Measurements from ENCODE around the gene FAM228B. TPM values are rescaled to one million over a fixed set of nuclear protein-coding genes. Genes with fewer than 3 reads are reported as not detected.

Gene FAM228B
- total RNA-seq, 1 donor from 2014 or later = 26.2 TPM

DNA sequence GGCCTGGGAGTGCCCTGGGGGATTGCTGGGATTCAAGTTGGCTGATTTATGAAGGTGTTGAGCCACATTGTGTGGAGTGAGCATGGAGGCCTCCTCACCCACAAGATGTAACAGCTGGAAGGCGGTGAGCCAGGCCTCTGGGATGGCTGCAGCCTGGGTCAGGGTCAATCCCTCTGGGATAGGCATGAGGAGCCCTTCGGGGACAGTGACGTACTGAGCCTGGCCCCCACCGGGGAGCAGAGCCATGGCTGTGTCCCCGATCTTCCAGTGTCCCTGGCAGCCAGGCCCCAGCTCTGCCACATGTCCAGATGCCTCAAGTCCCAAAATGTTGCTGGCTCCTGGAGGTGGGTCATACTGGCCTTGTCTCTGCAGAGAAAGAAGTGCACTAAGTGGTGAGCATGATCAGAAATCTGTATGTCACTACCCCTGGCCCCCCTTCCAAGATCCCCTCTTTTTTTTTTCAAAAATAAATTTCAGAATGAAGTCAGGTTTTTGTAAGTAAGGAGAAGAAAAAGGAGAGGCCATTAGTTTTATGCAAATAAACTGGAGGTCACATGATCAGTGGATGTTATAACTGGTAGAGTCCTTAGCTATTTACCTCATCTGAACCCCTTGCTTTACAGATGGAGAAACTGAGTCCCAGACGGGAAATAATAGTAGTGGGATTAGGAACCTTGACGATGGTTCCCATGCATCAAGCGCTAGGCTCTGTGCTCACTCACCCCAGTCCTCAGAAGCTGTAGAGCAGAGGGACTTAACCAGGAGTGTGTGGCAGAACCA, 40.3 kb upstream of the FAM228B start:
- TF ChIP-seq, protein P1, sequence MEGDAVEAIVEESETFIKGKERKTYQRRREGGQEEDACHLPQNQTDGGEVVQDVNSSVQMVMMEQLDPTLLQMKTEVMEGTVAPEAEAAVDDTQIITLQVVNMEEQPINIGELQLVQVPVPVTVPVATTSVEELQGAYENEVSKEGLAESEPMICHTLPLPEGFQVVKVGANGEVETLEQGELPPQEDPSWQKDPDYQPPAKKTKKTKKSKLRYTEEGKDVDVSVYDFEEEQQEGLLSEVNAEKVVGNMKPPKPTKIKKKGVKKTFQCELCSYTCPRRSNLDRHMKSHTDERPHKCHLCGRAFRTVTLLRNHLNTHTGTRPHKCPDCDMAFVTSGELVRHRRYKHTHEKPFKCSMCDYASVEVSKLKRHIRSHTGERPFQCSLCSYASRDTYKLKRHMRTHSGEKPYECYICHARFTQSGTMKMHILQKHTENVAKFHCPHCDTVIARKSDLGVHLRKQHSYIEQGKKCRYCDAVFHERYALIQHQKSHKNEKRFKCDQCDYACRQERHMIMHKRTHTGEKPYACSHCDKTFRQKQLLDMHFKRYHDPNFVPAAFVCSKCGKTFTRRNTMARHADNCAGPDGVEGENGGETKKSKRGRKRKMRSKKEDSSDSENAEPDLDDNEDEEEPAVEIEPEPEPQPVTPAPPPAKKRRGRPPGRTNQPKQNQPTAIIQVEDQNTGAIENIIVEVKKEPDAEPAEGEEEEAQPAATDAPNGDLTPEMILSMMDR (IDR thresholded peaks at IDR 0.05) = no peak
- Mint-ChIP-seq H3K4me1 (peaks cover 16% of the 10 kb centered on the region), H3K36me3 (ENCODE audit: low read depth) (peaks cover 13% of the 10 kb centered on the region), H3K9me3 (no peaks in the 10 kb centered on the region), H3K27me3 (no peaks in the 10 kb centered on the region), H3K27ac (peak overlapping the region; percentile 92), H3K4me3 (peak overlapping the region; percentile 92)
- ChIA-PET CTCF (interaction anchor here (0.6 to 4.0 kb wide), 11 partner anchors 10 to 257 kb away, joined by 3 to 86 read pairs (median 3); partner anchors contain the start of gene ATAD2B), POLR2A (interaction anchor here (0.7 to 4.0 kb wide), 4 partner anchors 36 to 258 kb away, joined by 3 to 53 read pairs (median 12); partner anchors contain the start of genes ATAD2B and WDCP)
- ATAC-seq (ENCODE audit: low read depth) = no peak
- DNase-seq = no peak
- intact Hi-C loops (cut with micrococcal nuclease) = loop anchor here (5.0 to 10.0 kb wide), 2 partner anchors 216 to 448 kb away; no protein-coding TSS in a partner anchor

DNA sequence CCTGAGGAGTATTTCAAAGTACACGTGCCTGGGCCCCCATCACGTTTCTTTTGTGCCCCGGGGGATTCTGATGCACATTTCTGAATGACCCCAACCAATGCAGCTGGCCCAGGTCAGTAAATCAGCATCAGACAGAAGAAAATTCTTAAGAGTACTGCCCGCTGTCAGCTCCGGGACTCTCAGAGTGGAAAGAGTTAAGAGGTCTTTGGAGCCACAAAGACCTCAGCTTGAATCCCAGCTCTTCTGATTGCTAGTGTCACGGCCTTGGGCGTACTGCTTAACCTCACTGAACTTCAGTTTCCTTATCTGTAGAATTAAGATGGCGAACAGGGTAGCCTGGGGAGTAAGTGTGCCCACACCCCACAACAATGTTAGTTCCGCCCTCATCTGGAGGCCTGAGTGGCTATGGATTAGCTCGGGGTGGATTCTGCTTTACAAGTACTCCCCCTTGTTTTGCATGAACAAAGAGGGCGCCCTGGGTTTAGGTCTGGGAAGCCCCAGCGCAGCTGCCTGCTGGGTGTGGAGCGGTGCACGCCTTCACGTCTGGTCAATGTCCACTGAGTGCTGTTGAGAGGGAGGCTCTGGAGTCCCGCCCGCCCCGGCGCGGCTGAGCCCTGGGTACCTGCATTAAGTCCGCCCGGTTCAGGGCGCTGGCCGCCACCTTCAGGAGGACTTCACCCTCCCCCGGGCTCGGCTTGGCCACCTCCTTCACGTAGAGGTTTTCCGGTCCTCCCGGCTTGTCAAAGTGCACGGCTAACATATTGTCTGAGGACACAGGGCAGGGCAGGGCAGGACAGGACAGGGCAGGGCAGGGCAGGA, 39.5 kb upstream of the FAM228B start:
- peak overlapping the region; percentile 92 for H3K27ac Mint-ChIP-seq
- CTCF ChIA-PET = interaction anchor here (0.6 to 4.0 kb wide), 23 partner anchors 8 to 280 kb away, joined by 3 to 86 read pairs (median 4); partner anchors contain the start of genes ATAD2B and SF3B6
- H3K4me3 Mint-ChIP-seq = peak overlapping the region; percentile 92
- no peaks in the 10 kb centered on the region for H3K27me3 Mint-ChIP-seq
- no peaks in the 10 kb centered on the region for H3K9me3 Mint-ChIP-seq
- peaks cover 16% of the 10 kb centered on the region for H3K4me1 Mint-ChIP-seq
- H3K36me3 Mint-ChIP-seq (ENCODE audit: low read depth) = peaks cover 13% of the 10 kb centered on the region
- TF ChIP-seq, protein P1 (IDR thresholded peaks at IDR 0.05) = no peak
- ATAC-seq (ENCODE audit: low read depth) (peak; percentile 82), DNase-seq (no peak)
- intact Hi-C loops (cut with micrococcal nuclease) = loop anchor here (1.0 to 10.0 kb wide), 9 partner anchors 7 to 449 kb away; partner anchors contain the start of genes ATAD2B, FAM228B, PFN4 and SF3B6
- POLR2A ChIA-PET = interaction anchor here (0.7 to 4.0 kb wide), 11 partner anchors 8 to 259 kb away, joined by 3 to 53 read pairs (median 5); partner anchors contain the start of genes ATAD2B, FAM228B, SF3B6 and WDCP

DNA sequence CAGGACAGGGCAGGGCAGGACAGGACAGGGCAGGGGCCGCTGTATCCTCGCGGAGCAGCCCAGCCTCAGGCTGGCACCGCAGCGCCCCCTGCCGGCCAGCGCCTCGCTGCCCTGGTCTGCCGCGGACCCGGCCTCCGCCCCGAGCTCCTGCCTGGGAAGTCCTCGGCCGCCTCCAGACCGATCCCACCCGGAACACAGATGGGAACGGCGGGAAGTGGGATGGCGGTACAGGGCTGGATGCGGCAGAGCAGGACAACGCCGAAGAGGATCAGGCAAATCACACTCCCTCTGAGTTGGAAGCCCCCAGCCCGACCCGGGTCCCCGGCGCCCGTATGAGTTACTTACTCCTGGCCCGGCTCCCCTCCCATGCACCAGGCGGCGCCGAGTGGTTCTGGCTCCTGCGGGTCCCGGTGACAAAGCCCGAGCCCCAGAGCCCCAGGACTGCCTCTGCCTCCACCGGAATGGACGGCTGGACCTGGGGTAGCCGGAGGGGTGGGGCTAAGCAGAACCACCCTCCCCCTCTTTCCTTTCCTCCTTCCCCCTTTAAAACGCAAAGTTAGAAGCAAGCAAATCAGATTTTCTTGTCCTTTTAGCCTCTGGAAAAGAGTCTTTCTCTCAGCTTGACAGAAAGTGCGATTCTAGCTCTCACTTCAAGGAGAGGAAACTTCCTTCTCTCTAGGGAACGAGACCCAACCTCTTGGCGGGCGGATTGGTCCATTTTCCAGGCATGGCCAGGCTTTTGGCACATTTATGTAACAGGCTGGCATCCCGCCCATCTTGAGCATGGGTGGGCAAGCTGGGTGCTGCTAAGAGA, 38.7 kb upstream of the FAM228B start, which contains the start of gene TP53I3:
Gene TP53I3, minus strand, starts transcription at position 449 of the 814 bp plus-strand sequence. CDS start 508 bp downstream, outside the sequence.
- intact Hi-C loops (cut with micrococcal nuclease) = loop anchor here (1.0 to 10.0 kb wide), 9 partner anchors 8 to 450 kb away; partner anchors contain the start of genes ATAD2B, FAM228B, PFN4 and SF3B6
- H3K4me3 Mint-ChIP-seq = peak within 1 kb of the TSS; percentile 92
- DNase-seq (peak; percentile 93), ATAC-seq (ENCODE audit: low read depth) (peak; percentile 85)
- ChIA-PET CTCF (interaction anchor here (0.6 to 4.0 kb wide), 26 partner anchors 9 to 280 kb away, joined by 3 to 86 read pairs (median 4); partner anchors contain the start of genes ATAD2B, FAM228B, PFN4 and SF3B6), POLR2A (interaction anchor here (0.6 to 4.0 kb wide), 11 partner anchors 9 to 328 kb away, joined by 3 to 53 read pairs (median 5); partner anchors contain the start of genes ATAD2B, FAM228B, SF3B6 and WDCP)
- H3K36me3 Mint-ChIP-seq (ENCODE audit: low read depth) = peaks cover 16% of the 10 kb centered on the region
- H3K27me3 Mint-ChIP-seq = no peaks in the 10 kb centered on the region
- H3K27ac Mint-ChIP-seq = peak within 1 kb of the TSS; percentile 92
- TF ChIP-seq, protein P1 (IDR thresholded peaks at IDR 0.05) = peak; percentile 72
- H3K4me1 Mint-ChIP-seq = peaks cover 16% of the 10 kb centered on the region
- H3K9me3 Mint-ChIP-seq = no peaks in the 10 kb centered on the region

DNA sequence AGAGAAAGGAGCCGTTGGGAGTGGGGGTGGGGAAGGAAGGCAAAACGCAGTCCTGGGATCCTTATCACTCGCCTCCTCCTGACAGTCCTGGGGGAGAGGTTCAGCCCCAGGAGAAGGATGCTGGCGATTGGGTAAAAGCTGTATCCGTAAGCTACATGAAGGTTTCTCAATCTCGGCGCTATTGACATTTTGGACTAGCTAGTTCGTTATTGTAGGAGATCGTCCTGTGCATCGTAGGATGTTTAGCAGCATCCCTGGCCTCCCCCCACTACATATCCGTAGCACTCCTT, 38.1 kb upstream of the FAM228B start:
- TF ChIP-seq, protein P1 (IDR thresholded peaks at IDR 0.05) = no peak
- no peaks in the 10 kb centered on the region for H3K9me3 Mint-ChIP-seq
- ChIA-PET POLR2A (interaction anchor here (0.6 to 4.0 kb wide), 4 partner anchors 9 to 327 kb away, joined by 3 to 53 read pairs (median 7); partner anchors contain the start of genes ATAD2B and SF3B6), CTCF (interaction anchor here (1.0 to 4.0 kb wide), 8 partner anchors 12 to 264 kb away, joined by 3 to 86 read pairs (median 8); partner anchors contain the start of genes ATAD2B, FAM228B and PFN4)
- ATAC-seq (ENCODE audit: low read depth) = no peak
- peaks cover 16% of the 10 kb centered on the region for H3K36me3 Mint-ChIP-seq (ENCODE audit: low read depth)
- peak overlapping the region; percentile 92 for H3K4me3 Mint-ChIP-seq
- H3K27ac Mint-ChIP-seq = peak overlapping the region; percentile 63
- no peaks in the 10 kb centered on the region for H3K27me3 Mint-ChIP-seq
- H3K4me1 Mint-ChIP-seq = peaks cover 16% of the 10 kb centered on the region
- intact Hi-C loops (cut with micrococcal nuclease) = loop anchor here (2.0 to 10.0 kb wide), 2 partner anchors 38 to 450 kb away; partner anchors contain the start of gene WDCP
- no peak for DNase-seq
